Esophagus muscularis mucosa (tissue), 4 donors: Measurements from ENCODE around the gene KCNJ15. TPM values are rescaled to one million over a fixed set of nuclear protein-coding genes. Genes with fewer than 3 reads are reported as not detected.

Experiments
- DNase-seq: peaks from one replicate; pipeline ENCODE4 v3.0.0-alpha.2; 2017; ENCODE audit errors: extremely low spot score
- H3K27ac ChIP-seq, 4 donors: fragments of 200-600 bp; sonication (generic); replicated peaks in 1 of 4; 1 replicate in 3 of 4; 2 replicates in 1 of 4; pipeline ENCODE4 v1.5.1; 2016 to 2019; ENCODE audit warnings: mild to moderate bottlenecking in 1 of 4
- H3K27me3 ChIP-seq, 4 donors: fragments of 200-600 bp; sonication (generic); one replicate each; pipeline versions ENCODE4 v1.5.1 to v1.6.0; 2016 to 2019
- H3K36me3 ChIP-seq, 4 donors: fragments of 200-600 bp; sonication (generic); one replicate each; pipeline ENCODE4 v1.5.1; 2016 to 2019
- H3K4me1 ChIP-seq, 4 donors: fragments of 200-600 bp; sonication (generic); one replicate each; pipeline ENCODE4 v1.5.1; 2016 to 2019
- H3K4me3 ChIP-seq, 4 donors: fragments of 200-600 bp; sonication (generic); 1 replicate in 2 of 4; 2 replicates in 2 of 4; pipeline ENCODE4 v1.5.1; 2016 to 2019; ENCODE audit warnings: mild to moderate bottlenecking in 4 of 4, moderate library complexity in 1 of 4
- H3K9me3 ChIP-seq, 4 donors: fragments of 200-600 bp; sonication (generic); 1 replicate in 3 of 4; 2 replicates in 1 of 4; pipeline ENCODE4 v1.5.1; 2016 to 2019
- CTCF ChIP-seq, 3 experiments: fragments of 200-600 bp in 2 of 3; fragments of 450-650 bp in 1 of 3; sonication (generic) in 2 of 3; IDR thresholded peaks; one replicate each; pipeline ENCODE4 v1.5.1; 2017 to 2019; ENCODE audit warnings: antibody characterized with exemption in 3 of 3, mild to moderate bottlenecking in 2 of 3, moderate library complexity in 1 of 3
- EP300 ChIP-seq: sonication (generic); formaldehyde crosslinking; IDR thresholded peaks from one replicate; pipeline ENCODE4 v1.6.1; 2017; ENCODE audit warnings: antibody characterized with exemption
- POLR2A ChIP-seq: fragments of 450-650 bp; IDR thresholded peaks from one replicate; pipeline ENCODE4 v1.6.1; 2017; ENCODE audit warnings: antibody characterized with exemption, moderate library complexity, mild to moderate bottlenecking, low read depth
- POLR2AphosphoS5 ChIP-seq, 2 donors: sonication (generic); formaldehyde crosslinking; IDR thresholded peaks; one replicate each; pipeline ENCODE4 v1.6.1; 2017; ENCODE audit warnings: antibody characterized with exemption in 2 of 2
- WGBS: methylation state at CpG from one replicate; pipeline ENCODE4 v1.1.5; 2018; 5-methylcytosine and 5-hydroxymethylcytosine counted together
- intact Hi-C: fragments of 100-400 bp; cut with DNase I; formaldehyde crosslinking; loops from one replicate; pipeline ENCODE4 v1.15.1; 2023
- total RNA-seq, 4 donors: library from RNA; depleted of rRNA; stranded (reverse); fragments of >200 nt; gene quantifications; one replicate each; pipeline versions ENCODE4 v1.1.0 to v1.2.1, GENCODE V29; 2016

Gene KCNJ15
- total RNA-seq, 4 donors from 2014 or later: 1.2 to 1.6 TPM; not detected in 2

DNA sequence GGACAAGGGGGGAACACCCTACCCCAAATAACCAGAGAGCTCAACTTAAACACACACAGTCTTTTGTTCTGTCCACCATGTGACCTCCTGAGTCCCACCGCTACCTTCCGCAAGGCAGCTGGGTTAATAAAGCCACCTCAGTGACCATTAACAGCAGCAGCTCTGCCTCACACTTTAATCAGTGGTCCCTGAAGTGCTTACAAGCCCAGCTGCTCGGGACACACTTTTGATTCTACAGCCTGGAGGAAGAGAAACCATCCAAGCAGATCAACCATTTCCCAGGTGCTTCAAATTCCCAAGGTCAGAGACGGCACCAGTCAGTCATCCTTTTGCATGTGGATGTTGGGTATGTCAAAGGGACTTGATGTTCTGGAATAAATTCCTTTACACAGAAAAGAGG lies 70.1 kb downstream of the KCNJ15 start:
- intact Hi-C loops: no loop called here
- peak; percentile 86 for DNase-seq
- H3K4me3 ChIP-seq: no peak overlapping the region
- WGBS: 73% methylated on average over 4 of the region's 4 CpGs
- H3K36me3 ChIP-seq: no peaks in the 10 kb centered on the region
- no peaks in the 10 kb centered on the region for H3K4me1 ChIP-seq
- no peak overlapping the region for H3K27ac ChIP-seq
- H3K27me3 ChIP-seq: peaks cover 0 to 21% (median 0%) of the 10 kb centered on the region in 4 donors
- TF ChIP-seq CTCF (IDR thresholded peaks at IDR 0.05) (no peak), EP300 (no peak), POLR2A (no peak), POLR2AphosphoS5 (IDR thresholded peaks at IDR 0.05) (no peak)
- H3K9me3 ChIP-seq: no peaks in the 10 kb centered on the region

DNA sequence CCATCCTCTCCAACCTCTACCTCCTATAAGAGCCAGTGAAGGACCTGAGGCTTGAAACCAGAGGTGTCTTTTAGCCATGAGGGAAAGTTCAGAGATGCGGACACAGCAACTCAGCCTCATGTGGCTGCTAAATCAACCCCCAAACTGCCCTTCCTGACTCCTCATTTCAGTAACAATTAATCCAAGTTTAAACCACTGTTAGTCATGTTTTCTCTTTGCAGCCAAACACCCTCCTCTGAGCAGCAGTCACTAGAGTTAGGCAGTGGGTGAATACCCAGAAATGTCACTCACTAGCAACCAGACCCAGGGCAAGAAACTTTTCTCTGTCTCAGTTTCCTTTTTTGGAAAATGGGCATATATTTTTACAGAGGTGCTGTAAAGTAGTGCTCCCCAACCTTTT lies 71.2 kb downstream of the KCNJ15 start:
- Histone ChIP-seq H3K4me3 (no peak overlapping the region), H3K9me3 (no peaks in the 10 kb centered on the region), H3K36me3 (no peaks in the 10 kb centered on the region), H3K27me3 (peaks cover 0 to 21% (median 0%) of the 10 kb centered on the region in 4 donors), H3K27ac (no peak overlapping the region), H3K4me1 (no peaks in the 10 kb centered on the region)
- TF ChIP-seq CTCF (IDR thresholded peaks at IDR 0.05): no peak
- TF ChIP-seq EP300: no peak
- TF ChIP-seq POLR2A: no peak
- no peak for TF ChIP-seq POLR2AphosphoS5 (IDR thresholded peaks at IDR 0.05)
- 77% methylated on average over 1 of the region's 1 CpG for WGBS
- no peak for DNase-seq
- intact Hi-C loops: no loop called here

DNA sequence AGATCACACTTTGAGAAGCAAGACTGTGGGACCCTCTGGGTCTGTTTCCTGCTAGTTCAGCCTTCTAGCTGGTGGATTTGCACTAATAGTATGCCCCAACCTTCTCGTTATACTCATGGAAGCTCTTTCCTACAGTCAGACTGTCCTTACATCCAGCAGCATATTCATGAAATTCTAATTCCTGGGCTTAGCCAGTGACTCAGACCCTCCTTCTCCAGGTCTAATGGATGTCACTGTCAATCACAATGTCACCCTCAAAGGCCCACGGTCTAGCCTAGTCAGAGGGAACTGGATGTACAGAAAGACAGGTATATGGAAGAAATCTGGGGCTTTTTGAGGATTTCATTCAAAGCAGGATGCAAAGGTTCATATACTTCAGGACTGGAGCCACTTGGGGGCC lies 72.4 kb downstream of the KCNJ15 start:
- H3K9me3 ChIP-seq: no peaks in the 10 kb centered on the region
- peaks cover 0 to 21% (median 0%) of the 10 kb centered on the region in 4 donors for H3K27me3 ChIP-seq
- WGBS: 69% methylated on average over 2 of the region's 2 CpGs
- intact Hi-C loops: no loop called here
- no peaks in the 10 kb centered on the region for H3K36me3 ChIP-seq
- DNase-seq: no peak
- TF ChIP-seq CTCF (IDR thresholded peaks at IDR 0.05) (no peak), EP300 (no peak), POLR2AphosphoS5 (IDR thresholded peaks at IDR 0.05) (no peak), POLR2A (no peak)
- H3K4me3 ChIP-seq: no peak overlapping the region
- H3K4me1 ChIP-seq: no peaks in the 10 kb centered on the region
- no peak overlapping the region for H3K27ac ChIP-seq

DNA sequence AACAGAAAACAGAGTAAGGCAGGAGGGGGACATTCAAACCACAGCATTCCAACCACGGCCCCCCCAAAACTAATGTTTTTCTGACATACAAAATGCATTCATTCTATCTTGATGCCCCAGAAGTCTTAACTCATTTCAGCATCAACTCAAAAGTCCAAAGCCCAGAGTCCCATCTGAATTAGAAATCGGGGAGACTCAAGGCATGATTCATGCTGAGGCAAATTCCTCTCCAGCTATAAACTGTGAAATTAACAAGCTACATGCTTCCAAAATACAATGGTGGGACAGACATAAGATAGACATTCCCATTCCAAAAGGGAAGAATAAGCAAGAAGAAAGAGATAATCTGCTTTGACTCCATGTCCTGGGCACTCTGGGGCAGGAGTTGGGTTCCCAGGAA lies 73.9 kb downstream of the KCNJ15 start:
- H3K27me3 ChIP-seq: peaks cover 0 to 6% (median 0%) of the 10 kb centered on the region in 4 donors
- no peaks in the 10 kb centered on the region for H3K9me3 ChIP-seq
- no peak overlapping the region for H3K4me3 ChIP-seq
- intact Hi-C loops: no loop called here
- H3K36me3 ChIP-seq: no peaks in the 10 kb centered on the region
- 91% methylated on average over 2 of the region's 2 CpGs for WGBS
- no peak overlapping the region for H3K27ac ChIP-seq
- DNase-seq: no peak
- H3K4me1 ChIP-seq: no peaks in the 10 kb centered on the region
- TF ChIP-seq CTCF (IDR thresholded peaks at IDR 0.05) (no peak), POLR2A (no peak), POLR2AphosphoS5 (IDR thresholded peaks at IDR 0.05) (no peak), EP300 (no peak)
